Ovary (tissue), 9 donors: ENCODE measurements around the gene POLE. TPM values are rescaled to one million over a fixed set of nuclear protein-coding genes. Genes with fewer than 3 reads are reported as not detected.

Source experiments
- DNase-seq, 5 donors: peaks; one replicate each; pipeline ENCODE4 v3.0.0-alpha.2; 2019 to 2020
- H3K27ac ChIP-seq, 2 donors: fragments of 200-600 bp; one replicate each; pipeline versions ENCODE4 v1.5.1 to v1.8.0; 2019 to 2022
- H3K27me3 ChIP-seq: fragments of 200-600 bp; one replicate; pipeline ENCODE4 v1.8.0; 2022
- H3K36me3 ChIP-seq: fragments of 200-600 bp; sonication (generic); one replicate; pipeline ENCODE4 v1.5.1; 2019
- H3K4me1 ChIP-seq: one replicate; pipeline ENCODE4 v1.8.1; 2013; ENCODE audit warnings: mild to moderate bottlenecking, moderate library complexity; ENCODE audit not compliant: insufficient read depth
- H3K4me3 ChIP-seq: fragments of 200-600 bp; sonication (generic); one replicate; pipeline ENCODE4 v1.5.1; 2017
- H3K9me3 ChIP-seq, 2 donors: fragments of 200-600 bp in 1 of 2; sonication (generic) in 1 of 2; one replicate each; pipeline versions ENCODE4 v1.5.1 to v1.8.1; 2013 to 2019; ENCODE audit warnings: mild to moderate bottlenecking in 1 of 2, moderate library complexity in 1 of 2
- CTCF ChIP-seq, 3 donors: fragments of 450-650 bp in 2 of 3; fragments of 200-600 bp in 1 of 3; IDR thresholded peaks; one replicate each; pipeline versions ENCODE4 v1.5.1 to v1.8.0; 2016 to 2022; ENCODE audit warnings: antibody characterized with exemption in 3 of 3, mild to moderate bottlenecking in 1 of 3
- EP300 ChIP-seq: sonication (generic); formaldehyde crosslinking; IDR thresholded peaks from one replicate; pipeline ENCODE4 v1.6.1; 2017; ENCODE audit warnings: antibody characterized with exemption
- POLR2A ChIP-seq: fragments of 450-650 bp; IDR thresholded peaks from one replicate; pipeline ENCODE4 v1.6.1; 2017; ENCODE audit warnings: antibody characterized with exemption, mild to moderate bottlenecking, moderate library complexity
- WGBS, 3 donors: extraction: QIAGEN DNeasy Blood & Tissue Kit in 1 of 3; methylation state at CpG; one replicate each; pipeline versions ENCODE4 v1.1.5 to v1.1.7; 2013 to 2017; 5-methylcytosine and 5-hydroxymethylcytosine counted together
- intact Hi-C, 4 donors: fragments of 100-400 bp; cut with DNase I; formaldehyde crosslinking; loops; one replicate each; pipeline versions ENCODE4 v1.11.0 to v1.15.1; 2022 to 2023
- polyA plus RNA-seq, 2 donors: library from polyadenylated mRNA; stranded (reverse); fragments of 200-250 nt in 1 of 2; fragments of 350-450 nt in 1 of 2; fragmentation: Illumina TruSeq in 1 of 2; extraction: RNeasy Lipid Tissue Mini Kit (QIAGEN cat#74804) in 1 of 2; gene quantifications; one replicate each; pipeline ENCODE4 v1.2.3, GENCODE V29; 2013 to 2014
- total RNA-seq, 7 donors: library from RNA; depleted of rRNA in 2 of 7; stranded (reverse); fragments of >200 nt in 2 of 7; fragmentation: NEBNext Ultra II Directional in 3 of 7; extraction: Animal tissue kit (Norgen Biotek cat#: 25700) in 3 of 7; gene quantifications; one replicate each; pipeline versions ENCODE4 v1.1.0 to v1.2.4, GENCODE V29; 2016 to 2023
- donor health status: DM: no; HTN: no; CAD: no; lungs with moderate emphysema.
- donor health status: DM: no; HTN: no; CAD: no.
- donor health status: Bipolar disorder and iron deficiency.
- donor health status: DM: yes; HTN: yes; CAD: no.
- donor health status: DM: no; HTN: no; CAD: no.
- donor health status: DM: yes; HTN: yes; CAD: no.

POLE gene
- total and polyA plus RNA-seq, 9 donors: 12.5 to 34.7 (median 24.0) TPM

- no peak for TF ChIP-seq EP300
- H3K27me3 ChIP-seq: no peaks in the 10 kb centered on the region
- H3K27ac ChIP-seq: no peak overlapping the region
- intact Hi-C loops: no loop called here
- WGBS, 3 donors: 59 to 70% (median 62%) methylated on average over 25 of the region's 25 CpGs
- H3K4me3 ChIP-seq: no peak overlapping the region
- H3K4me1 ChIP-seq: no peaks in the 10 kb centered on the region
- no peaks in the 10 kb centered on the region for H3K9me3 ChIP-seq
- no peaks in the 10 kb centered on the region for H3K36me3 ChIP-seq
- no peak for DNase-seq
Observed at GRCh38 chr12:132608231-132609171, 78.6 kb downstream of the POLE start.

DNA sequence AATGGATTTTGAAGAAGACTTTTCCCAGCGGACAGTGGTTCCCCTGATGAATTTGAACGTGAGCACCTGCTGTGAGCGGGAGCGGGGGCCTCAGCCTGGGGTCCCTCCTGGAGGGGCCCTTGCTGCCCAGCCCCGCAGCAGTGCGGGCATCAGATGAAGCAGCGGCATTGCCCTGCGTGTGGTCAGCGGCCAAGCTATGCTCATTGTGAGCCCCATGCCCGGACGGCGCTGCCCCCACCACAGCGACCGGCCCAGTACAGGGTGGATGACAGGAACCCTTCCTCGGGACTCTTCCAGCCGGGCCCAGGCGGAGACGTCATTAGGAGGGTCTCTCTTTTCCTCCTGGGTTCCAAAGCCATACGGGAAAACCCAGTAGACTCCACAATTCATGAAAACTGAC is 80.2 kb downstream of the POLE start:
- no peaks in the 10 kb centered on the region for H3K27me3 ChIP-seq
- TF ChIP-seq POLR2A (no peak), EP300 (no peak), CTCF (IDR thresholded peaks at IDR 0.05) (no peak)
- no peak overlapping the region for H3K4me3 ChIP-seq
- H3K4me1 ChIP-seq: peaks cover 4% of the 10 kb centered on the region
- intact Hi-C loops: no loop called here
- H3K27ac ChIP-seq: no peak overlapping the region
- no peaks in the 10 kb centered on the region for H3K36me3 ChIP-seq
- no peak for DNase-seq
- no peaks in the 10 kb centered on the region for H3K9me3 ChIP-seq
- whole genome bisulfite sequencing, 3 donors: 82 to 85% (median 84%) methylated on average over 19 of the region's 19 CpGs

DNA sequence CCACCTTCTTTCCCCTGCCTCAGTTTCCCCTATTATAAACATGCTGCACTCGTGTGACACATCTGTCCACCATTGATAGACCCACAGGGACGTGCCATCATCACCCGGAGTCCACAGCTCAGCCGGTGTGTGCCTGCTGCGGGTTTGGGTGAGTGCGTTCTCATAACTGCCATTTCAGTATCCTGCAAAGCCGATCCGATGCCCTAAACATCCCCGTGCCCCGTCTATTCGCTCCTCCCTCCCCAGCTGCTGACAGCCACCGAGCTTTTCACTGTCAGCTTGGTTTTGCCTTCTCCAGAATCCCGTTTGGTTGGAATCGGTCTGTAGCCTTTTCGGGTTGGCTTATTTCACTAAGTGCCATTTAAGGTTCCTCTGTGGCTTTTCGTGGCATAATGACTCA is 80.7 kb downstream of the POLE start:
- WGBS, 3 donors: 66 to 72% (median 67%) methylated on average over 16 of the region's 16 CpGs
- intact Hi-C loops: no loop called here
- H3K4me1 ChIP-seq: peaks cover 4% of the 10 kb centered on the region
- no peaks in the 10 kb centered on the region for H3K27me3 ChIP-seq
- H3K9me3 ChIP-seq: no peaks in the 10 kb centered on the region
- H3K27ac ChIP-seq: no peak overlapping the region
- no peaks in the 10 kb centered on the region for H3K36me3 ChIP-seq
- TF ChIP-seq POLR2A (no peak), EP300 (no peak), CTCF (IDR thresholded peaks at IDR 0.05) (no peak)
- no peak overlapping the region for H3K4me3 ChIP-seq
- DNase-seq: no peak

- H3K36me3 ChIP-seq: no peaks in the 10 kb centered on the region
- no peak for TF ChIP-seq EP300
- TF ChIP-seq CTCF (IDR thresholded peaks at IDR 0.05): no peak
- TF ChIP-seq POLR2A: no peak
- no peaks in the 10 kb centered on the region for H3K27me3 ChIP-seq
- peaks cover 4% of the 10 kb centered on the region for H3K4me1 ChIP-seq
- no peak overlapping the region for H3K4me3 ChIP-seq
- WGBS, 3 donors: 78 to 85% (median 84%) methylated on average over 18 of the region's 18 CpGs
- intact Hi-C loops: no loop called here
- no peak overlapping the region for H3K27ac ChIP-seq
- DNase-seq: no peak
- no peaks in the 10 kb centered on the region for H3K9me3 ChIP-seq
Observed at GRCh38 chr12:132605892-132606291, 81.2 kb downstream of the POLE start.
